BE2C (cell line): ENCODE data around the gene PEAK1.

ENCODE experiments used
- DNase-seq: peaks from one replicate; pipeline ENCODE4 v3.0.0-alpha.2; 2020
- H3K27me3 ChIP-seq: fragments of 250-450 bp; sonication (Bioruptor Pico); 2 replicates; pipeline ENCODE4 v1.5.1; 2020; ENCODE audit warnings: mild to moderate bottlenecking
- H3K36me3 ChIP-seq: fragments of 250-450 bp; sonication (Bioruptor Pico); 2 replicates; pipeline ENCODE4 v1.5.1; 2020; ENCODE audit warnings: mild to moderate bottlenecking
- H3K4me1 ChIP-seq: fragments of 250-450 bp; sonication (Bioruptor Pico); 2 replicates; pipeline ENCODE4 v1.5.1; 2020
- H3K4me3 ChIP-seq: 2 replicates; pipeline ENCODE4 v1.5.1; 2011; ENCODE audit warnings: low read depth, low read length
- H3K9me3 ChIP-seq: fragments of 250-450 bp; sonication (Bioruptor Pico); 2 replicates; pipeline ENCODE4 v1.5.1; 2020
- CTCF ChIP-seq: IDR thresholded peaks from 2 replicates; pipeline ENCODE4 v1.5.1; 2012; ENCODE audit warnings: mild to moderate bottlenecking, low read depth, low read length

Gene PEAK1

GRCh38 chr15:77059786-77060361 is 360.0 kb downstream of the PEAK1 start:
- Histone ChIP-seq H3K9me3 (no peaks in the 10 kb centered on the region), H3K4me3 (no peak overlapping the region), H3K36me3 (peaks cover 14% of the 10 kb centered on the region), H3K27me3 (no peaks in the 10 kb centered on the region), H3K4me1 (peaks cover 8% of the 10 kb centered on the region)
- peak; percentile 18 for DNase-seq
- no peak for TF ChIP-seq CTCF

GRCh38 chr15:77058468-77058867 is 361.4 kb downstream of the PEAK1 start:
- H3K9me3 ChIP-seq, result no peaks in the 10 kb centered on the region
- peaks cover 8% of the 10 kb centered on the region for H3K4me1 ChIP-seq
- no peak for DNase-seq
- H3K27me3 ChIP-seq, result no peaks in the 10 kb centered on the region
- peaks cover 20% of the 10 kb centered on the region for H3K36me3 ChIP-seq
- no peak for TF ChIP-seq CTCF
- H3K4me3 ChIP-seq, result no peak overlapping the region

GRCh38 chr15:77057685-77058084 is 362.2 kb downstream of the PEAK1 start:
- DNase-seq, result no peak
- Histone ChIP-seq H3K4me3 (no peak overlapping the region), H3K27me3 (no peaks in the 10 kb centered on the region), H3K4me1 (peaks cover 8% of the 10 kb centered on the region), H3K9me3 (no peaks in the 10 kb centered on the region), H3K36me3 (peaks cover 26% of the 10 kb centered on the region)
- TF ChIP-seq CTCF, result no peak

GRCh38 chr15:77057072-77057471 is 362.8 kb downstream of the PEAK1 start:
- Histone ChIP-seq H3K27me3 (no peaks in the 10 kb centered on the region), H3K36me3 (peaks cover 32% of the 10 kb centered on the region), H3K4me1 (peaks cover 8% of the 10 kb centered on the region), H3K4me3 (no peak overlapping the region), H3K9me3 (no peaks in the 10 kb centered on the region)
- DNase-seq, result no peak
- TF ChIP-seq CTCF, result no peak

GRCh38 chr15:77053709-77054108 is 366.2 kb downstream of the PEAK1 start:
- TF ChIP-seq CTCF, result no peak
- no peak overlapping the region for H3K4me3 ChIP-seq
- H3K36me3 ChIP-seq, result peaks cover 60% of the 10 kb centered on the region
- H3K27me3 ChIP-seq, result no peaks in the 10 kb centered on the region
- DNase-seq, result no peak
- no peaks in the 10 kb centered on the region for H3K4me1 ChIP-seq
- H3K9me3 ChIP-seq, result no peaks in the 10 kb centered on the region

- H3K9me3 ChIP-seq, result no peaks in the 10 kb centered on the region
- DNase-seq, result no peak
- no peak overlapping the region for H3K4me3 ChIP-seq
- no peaks in the 10 kb centered on the region for H3K27me3 ChIP-seq
- peaks cover 60% of the 10 kb centered on the region for H3K36me3 ChIP-seq
- TF ChIP-seq CTCF, result no peak
- H3K4me1 ChIP-seq, result no peaks in the 10 kb centered on the region
These were observed 367.3 kb downstream of the PEAK1 start for GRCh38 chr15:77052556-77052955.
